Measurements from ENCODE around the gene MBOAT2.

- TF ChIP-seq CTCF (IDR thresholded peaks at IDR 0.05) (no peak), EZH2 (IDR thresholded peaks at IDR 0.05) (no peak), EZH2phosphoT487 (IDR thresholded peaks at IDR 0.05) (no peak)
These were observed 28.6 kb upstream of the MBOAT2 start for GRCh38 chr2:9032121-9032520.

Measured in neural progenitor cell (in vitro differentiated cells).